IMR-90 (cell line): ENCODE results near the gene EFEMP2. TPM values are rescaled to one million over a fixed set of nuclear protein-coding genes. Genes with fewer than 3 reads are reported as not detected.

ENCODE experiments used
- ATAC-seq: fragments of 200-7000 bp; cut with Tn5 transposase; 2 replicates; pipeline ENCODE4 v1.9.1; 2020; ENCODE audit warnings: low read depth, mild to moderate bottlenecking, moderate library complexity
- BruUV-seq: library from RNA; stranded (reverse); fragments of 400-500 nt; replicated peaks from 2 replicates; lab custom pipeline; 2021; lab: Mats Ljungman, UMichigan
- CTCF ChIA-PET: fragments of 300-600 bp; formaldehyde crosslinking; extraction: SDS; loops from one replicate; lab custom pipeline; 2021; ENCODE audit warnings: antibody characterized with exemption; lab: Yijun Ruan, JAX
- POLR2A ChIA-PET: fragments of 300-600 bp; sonication (Branson Sonifier 250); formaldehyde crosslinking; loops from one replicate; lab custom pipeline; 2022; ENCODE audit warnings: antibody characterized with exemption; ENCODE audit not compliant: unreplicated experiment; lab: Charles Lee
- DNase-seq: peaks from one replicate; pipeline ENCODE4 v3.0.0; 2013
- H2AFZ ChIP-seq: replicated peaks from 2 replicates; pipeline ENCODE3; 2013; ENCODE audit warnings: low read length, mild to moderate bottlenecking; ENCODE audit not compliant: poor library complexity
- H2AK5ac ChIP-seq: 2 replicates; pipeline ENCODE4 v1.6.1; 2013; ENCODE audit warnings: low read depth, low read length, inconsistent platforms
- H2AK9ac ChIP-seq: replicated peaks from 2 replicates; pipeline ENCODE3; 2013; ENCODE audit warnings: mild to moderate bottlenecking, low read depth, low read length, moderate library complexity; ENCODE audit not compliant: poor library complexity
- H2BK120ac ChIP-seq: 2 replicates; pipeline ENCODE4 v1.6.1; 2013; ENCODE audit warnings: low read depth, low read length, inconsistent platforms
- H2BK15ac ChIP-seq: 3 replicates; pipeline ENCODE4 v1.6.1; 2013; ENCODE audit warnings: low read depth, low read length, inconsistent platforms
- H2BK20ac ChIP-seq: 2 replicates; pipeline ENCODE4 v1.6.1; 2013; ENCODE audit warnings: low read depth, mild to moderate bottlenecking, inconsistent platforms, low read length, moderate library complexity
- H2BK5ac ChIP-seq: 2 replicates; pipeline ENCODE4 v1.6.1; 2013; ENCODE audit warnings: mild to moderate bottlenecking, low read depth, low read length, inconsistent platforms; ENCODE audit not compliant: poor library complexity, severe bottlenecking
- H3K14ac ChIP-seq: replicated peaks from 2 replicates; pipeline ENCODE4 v1.6.1; 2013; ENCODE audit warnings: low read depth, low read length, inconsistent platforms
- H3K18ac ChIP-seq: 2 replicates; pipeline ENCODE4 v1.6.1; 2013; ENCODE audit warnings: low read depth, low read length, control low read depth
- H3K23ac ChIP-seq: 2 replicates; pipeline ENCODE4 v1.6.1; 2013; ENCODE audit warnings: low read depth, low read length, inconsistent platforms
- H3K27ac ChIP-seq: 2 replicates; pipeline ENCODE4 v1.5.1; 2013; ENCODE audit warnings: mild to moderate bottlenecking, control low read depth, low read length; ENCODE audit not compliant: insufficient read depth
- H3K27me3 ChIP-seq: 2 replicates; pipeline ENCODE4 v1.6.1; 2013; ENCODE audit warnings: low read length; ENCODE audit not compliant: control insufficient read depth, insufficient read depth
- H3K36me3 ChIP-seq: 2 replicates; pipeline ENCODE4 v1.6.1; 2013; ENCODE audit warnings: low read length, mixed read lengths; ENCODE audit not compliant: control insufficient read depth, insufficient read depth
- H3K4ac ChIP-seq: 2 replicates; pipeline ENCODE4 v1.6.1; 2013; ENCODE audit warnings: low read depth, low read length, inconsistent platforms
- H3K4me1 ChIP-seq: 2 replicates; pipeline ENCODE4 v1.6.1; 2013; ENCODE audit warnings: low read length, mixed read lengths; ENCODE audit not compliant: control insufficient read depth, insufficient read depth
- H3K4me2 ChIP-seq: 2 replicates; pipeline ENCODE4 v1.6.1; 2013; ENCODE audit warnings: low read depth, mild to moderate bottlenecking, control low read depth, low read length, moderate library complexity
- H3K4me3 ChIP-seq: 2 replicates; pipeline ENCODE4 v1.5.1; 2013; ENCODE audit warnings: low read depth, mild to moderate bottlenecking, control low read depth, low read length, moderate library complexity; ENCODE audit not compliant: insufficient read depth
- H3K56ac ChIP-seq: 2 replicates; pipeline ENCODE4 v1.6.1; 2013; ENCODE audit warnings: low read length, inconsistent platforms; ENCODE audit not compliant: insufficient read depth; ENCODE audit errors: extremely low read depth
- H3K79me1 ChIP-seq, 2 experiments: 2 replicates each; pipeline ENCODE4 v1.6.1; 2013; ENCODE audit warnings: low read length in 2 of 2, inconsistent platforms in 1 of 2, low read depth in 1 of 2
- H3K9ac ChIP-seq: 2 replicates; pipeline ENCODE4 v1.6.1; 2013; ENCODE audit warnings: low read depth, low read length, control low read depth
- H3K9me1 ChIP-seq: 2 replicates; pipeline ENCODE4 v1.6.1; 2013; ENCODE audit warnings: low read length, inconsistent platforms; ENCODE audit not compliant: insufficient read depth
- H3K9me3 ChIP-seq: 2 replicates; pipeline ENCODE4 v1.6.1; 2013; ENCODE audit warnings: low read length; ENCODE audit not compliant: control insufficient read depth, insufficient read depth
- H4K20me1 ChIP-seq: 2 replicates; pipeline ENCODE4 v1.6.1; 2013; ENCODE audit warnings: low read length, inconsistent platforms; ENCODE audit not compliant: insufficient read depth
- H4K5ac ChIP-seq: 2 replicates; pipeline ENCODE4 v1.6.1; 2013; ENCODE audit warnings: mild to moderate bottlenecking, low read depth, low read length, control low read depth
- H4K8ac ChIP-seq, 2 experiments: 2 replicates each; pipeline ENCODE4 v1.6.1; 2013; ENCODE audit warnings: low read depth in 2 of 2, low read length in 2 of 2, control low read depth in 1 of 2, inconsistent platforms in 1 of 2
- H4K91ac ChIP-seq: 2 replicates; pipeline ENCODE4 v1.6.1; 2013; ENCODE audit warnings: low read depth, low read length, inconsistent platforms; ENCODE audit not compliant: insufficient read depth
- CEBPB ChIP-seq: IDR thresholded peaks from 2 replicates; pipeline ENCODE4 v1.6.1; 2012; ENCODE audit warnings: low read depth, low read length, improper control_type of control experiment
- CHD1 ChIP-seq: IDR thresholded peaks from 2 replicates; pipeline ENCODE4 v1.6.1; 2012; ENCODE audit warnings: low read depth, low read length, improper control_type of control experiment
- ELK1 ChIP-seq: fragments of 150-350 bp; IDR thresholded peaks from 2 replicates; pipeline ENCODE4 v1.6.1; 2016; ENCODE audit warnings: low read depth, mild to moderate bottlenecking, low read length, moderate library complexity, borderline replicate concordance
- MAFK ChIP-seq: IDR thresholded peaks from 2 replicates; pipeline ENCODE4 v1.6.1; 2012; ENCODE audit warnings: low read depth, low read length, improper control_type of control experiment
- MAZ ChIP-seq: IDR thresholded peaks from 2 replicates; pipeline ENCODE4 v1.6.1; 2012; ENCODE audit warnings: low read depth, mild to moderate bottlenecking, low read length, improper control_type of control experiment, moderate library complexity, borderline replicate concordance
- NFE2L2 ChIP-seq: fragments of 150-350 bp; IDR thresholded peaks from 2 replicates; pipeline ENCODE4 v1.6.1; 2016; ENCODE audit warnings: low read depth, mild to moderate bottlenecking, low read length
- POLR2A ChIP-seq: IDR thresholded peaks from 2 replicates; pipeline ENCODE4 v1.6.1; 2012; ENCODE audit warnings: mild to moderate bottlenecking, low read depth, low read length
- RFX5 ChIP-seq: IDR thresholded peaks from 2 replicates; pipeline ENCODE4 v1.8.0; 2012; ENCODE audit warnings: low read depth, mild to moderate bottlenecking, low read length, moderate library complexity
- WGBS, 2 experiments: methylation state at CpG; one replicate each; pipeline versions ENCODE4 v1.1.5 to v1.1.7; 2013; ENCODE audit warnings: missing lambda C conversion rate in 2 of 2; ENCODE audit not compliant: insufficient read length in 1 of 2; ENCODE audit errors: extremely low coverage in 2 of 2; 5-methylcytosine and 5-hydroxymethylcytosine counted together
- dilution Hi-C: fragments of 300-500 bp; cut with HindIII; formaldehyde crosslinking; loops from one replicate; pipeline ENCODE4 v1.14.3; 2018; ENCODE audit warnings: low sequenced_read_pairs; ENCODE audit not compliant: unreplicated experiment
- in situ Hi-C: fragments of 300-500 bp; cut with MboI; formaldehyde crosslinking; loops from 3 replicates; pipeline ENCODE4 v1.14.3; 2019; ENCODE audit warnings: low sequenced_read_pairs, inconsistent platforms, mixed read lengths
- intact Hi-C: fragments of 100-400 bp; cut with micrococcal nuclease; formaldehyde crosslinking; loops from 2 replicates; pipeline ENCODE4 v1.10.0; 2022
- polyA plus RNA-seq, 3 experiments: library from polyadenylated mRNA; depleted of rRNA; stranded (reverse); fragments of >200 nt; gene quantifications; 2 replicates each; pipeline ENCODE4 v1.2.3, GENCODE V29; 2012; ENCODE audit warnings: low replicate concordance in 1 of 3
- total RNA-seq: library from RNA; depleted of rRNA; stranded (reverse); fragments of >200 nt; gene quantifications from 2 replicates; pipeline ENCODE4 v1.2.3, GENCODE V29; 2012

Gene EFEMP2
- total and polyA plus RNA-seq, 2 of the 4 experiments (the other 2 are of a cell fraction) = 62.7 to 431 TPM

GRCh38 chr11:65917434-65918210 is 45.0 kb upstream of the EFEMP2 start:
- Histone ChIP-seq H3K27me3 (no peaks in the 10 kb centered on the region), H3K23ac (peak overlapping the region; percentile 97), H3K4me3 (peak overlapping the region; percentile 100), H3K9me3 (no peaks in the 10 kb centered on the region), H3K4ac (peak overlapping the region; percentile 98), H3K4me2 (peak overlapping the region; percentile 96), H3K14ac (peak overlapping the region; percentile 95), H2AK5ac (peak overlapping the region; percentile 99), H4K91ac (peak overlapping the region; percentile 97), H2AFZ (peak overlapping the region; percentile 16), H2BK15ac (peak overlapping the region; percentile 56), H3K4me1 (peaks cover 50% of the 10 kb centered on the region), H3K27ac (peak overlapping the region; percentile 82), H2BK20ac (peak overlapping the region; percentile 79), H4K8ac (peak overlapping the region; percentile 64 to 97), H4K5ac (peak overlapping the region; percentile 99), H3K18ac (peak overlapping the region; percentile 99), H3K56ac (peak overlapping the region; percentile 93; the same call in 1 of the 2 replicates), H3K9me1 (peaks cover 35% of the 10 kb centered on the region), H3K36me3 (peaks cover 28% of the 10 kb centered on the region), H2AK9ac (peak overlapping the region; percentile 100), H2BK120ac (peak overlapping the region; percentile 100), H3K79me1 (peaks cover 19 to 66% of the 10 kb centered on the region in 2 experiments), H4K20me1 (peaks cover 11% of the 10 kb centered on the region), H3K9ac (peak overlapping the region; percentile 100), H2BK5ac (peak overlapping the region; percentile 96)
- no peak for DNase-seq
- WGBS, 2 experiments = 92% methylated on average over 16 of the region's 35 CpGs; no CpG with 5 or more reads in 1 of the 2 experiments
- BruUV-seq = no TSS peak
- TF ChIP-seq NFE2L2 (no peak), POLR2A (no peak; the same call in 1 of the 2 replicates), MAFK (no peak), MAZ (0 out of 2 replicates have a peak, but pooled peaks have one; percentile 5), RFX5 (no peak), CEBPB (no peak), CHD1 (no peak), ELK1 (no peak)
- intact Hi-C loops = loop anchor here (5.0 kb wide), 1 partner anchor 45 kb away; the partner anchor contains the start of gene SART1
- CTCF ChIA-PET = interaction anchor here (1.1 kb wide), 1 partner anchor 28 kb away, joined by 3 read pairs; no protein-coding TSS in a partner anchor
- POLR2A ChIA-PET = interaction anchor here (0.7 to 1.4 kb wide), 2 partner anchors 11 to 27 kb away, joined by 3 to 7 read pairs; partner anchors contain the start of gene CCDC85B
- in situ Hi-C loops = no loop called here
- ATAC-seq = no peak
- dilution Hi-C loops = no loop called here
